A549 (cell line): ENCODE results near the gene DCAF5. TPM values are rescaled to one million over a fixed set of nuclear protein-coding genes. Genes with fewer than 3 reads are reported as not detected.
A peak's percentile ranks its signal among the peaks of the same experiment; 100 is the strongest.

ENCODE experiments used
- ATAC-seq, 2 experiments: fragments of 200-7000 bp in 1 of 2; fragments of >200 bp in 1 of 2; cut with Nextera tagmentation in 1 of 2; cut with Tn5 transposase in 1 of 2; 3 replicates each; pipeline versions ENCODE4 v1.8.0 to v1.9.1; 2018 to 2020; ENCODE audit warnings: mild to moderate bottlenecking in 1 of 2, moderate library complexity in 1 of 2
- CTCF ChIA-PET: fragments of 300-600 bp; sonication (Branson Sonifier 250); formaldehyde crosslinking; extraction: SDS; loops from one replicate; lab custom pipeline; 2021; ENCODE audit warnings: antibody characterized with exemption, inconsistent platforms; lab: Yijun Ruan, JAX
- POLR2A ChIA-PET: fragments of 350-600 bp; formaldehyde crosslinking; extraction: SDS; loops from one replicate; lab custom pipeline; 2021; ENCODE audit warnings: antibody characterized with exemption, inconsistent platforms; lab: Yijun Ruan, JAX
- DNase-seq, 2 experiments: peaks; one replicate each; pipeline versions ENCODE4 v3.0.0 to v3.0.0-alpha.2; 2011 to 2016; ENCODE audit warnings: low read depth in 1 of 2, low spot score in 1 of 2
- FAIRE-seq: peaks from 2 replicates; lab custom pipeline; 2011; peaks lifted over from hg19 to GRCh38; lab: Jason Lieb, UNC
- H3K27ac ChIP-seq, 2 experiments: fragments of >200 bp; sonication (Bioruptor Twin); formaldehyde crosslinking; 3 replicates each; pipeline ENCODE4 v1.5.1; 2016 to 2017
- H3K4me1 ChIP-seq: fragments of >200 bp; sonication (Bioruptor Twin); formaldehyde crosslinking; 3 replicates; pipeline ENCODE4 v1.6.1; 2016
- H3K4me2 ChIP-seq: fragments of >200 bp; sonication (Bioruptor Twin); formaldehyde crosslinking; 3 replicates; pipeline ENCODE4 v1.6.1; 2016
- H3K4me3 ChIP-seq: fragments of >200 bp; sonication (Bioruptor Twin); formaldehyde crosslinking; 3 replicates; pipeline ENCODE4 v1.5.1; 2016
- H3K9me3 ChIP-seq: fragments of >200 bp; sonication (Bioruptor Twin); formaldehyde crosslinking; 3 replicates; pipeline ENCODE4 v1.6.1; 2016
- BHLHE40 ChIP-seq: IDR thresholded peaks from 2 replicates; pipeline ENCODE4 v1.6.1; 2012; ENCODE audit warnings: low read depth, low read length, inconsistent platforms
- CBX8 ChIP-seq: fragments of 200-600 bp; sonication (generic); IDR thresholded peaks from 2 replicates; pipeline ENCODE4 v1.6.1; 2016
- CEBPB ChIP-seq, 2 experiments: fragments of >200 bp in 1 of 2; sonication (Bioruptor Twin) in 1 of 2; formaldehyde crosslinking in 1 of 2; IDR thresholded peaks; 2 replicates each; pipeline ENCODE4 v1.6.1; 2012 to 2016
- CTCF ChIP-seq: fragments of >200 bp; sonication (Bioruptor Twin); formaldehyde crosslinking; IDR thresholded peaks from 3 replicates; pipeline ENCODE4 v1.5.1; 2016
- E2F6 ChIP-seq: IDR thresholded peaks from 2 replicates; pipeline ENCODE4 v1.6.1; 2012; ENCODE audit warnings: low read depth, borderline replicate concordance
- EHMT2 ChIP-seq: fragments of 200-600 bp; sonication (generic); IDR thresholded peaks from 2 replicates; pipeline ENCODE4 v1.6.1; 2016; ENCODE audit warnings: antibody characterized with exemption, low read depth, mild to moderate bottlenecking, moderate library complexity
- EP300 ChIP-seq, 2 experiments: fragments of >200 bp; sonication (Bioruptor Twin); formaldehyde crosslinking; IDR thresholded peaks; 2 replicates in 1 of 2; 3 replicates in 1 of 2; pipeline ENCODE4 v1.6.1; 2016 to 2017
- ESRRA ChIP-seq: fragments of 150-350 bp; IDR thresholded peaks from 2 replicates; pipeline ENCODE4 v1.6.1; 2014; ENCODE audit warnings: mild to moderate bottlenecking, low read length, borderline replicate concordance
- FOXS1 ChIP-seq: fragments of 250-450 bp; sonication (Bioruptor Pico); IDR thresholded peaks from 2 replicates; pipeline ENCODE4 v1.5.0; 2020; ENCODE audit warnings: mild to moderate bottlenecking, moderate library complexity
- GATA3 ChIP-seq: IDR thresholded peaks from 2 replicates; pipeline ENCODE4 v1.6.1; 2012; ENCODE audit warnings: borderline replicate concordance
- HEYL ChIP-seq: fragments of 250-450 bp; sonication (Bioruptor Pico); IDR thresholded peaks from 2 replicates; pipeline ENCODE4 v1.8.0; 2021; ENCODE audit warnings: mild to moderate bottlenecking, moderate library complexity
- MAFK ChIP-seq: fragments of 450-650 bp; IDR thresholded peaks from 2 replicates; pipeline ENCODE4 v1.6.1; 2014; ENCODE audit not compliant: partially characterized antibody
- NPAS2 ChIP-seq: fragments of 250-450 bp; sonication (Bioruptor Pico); IDR thresholded peaks from 2 replicates; pipeline ENCODE4 v1.8.0; 2022; ENCODE audit warnings: mild to moderate bottlenecking, moderate library complexity, borderline replicate concordance
- NR3C1 ChIP-seq: fragments of >200 bp; sonication (Bioruptor Twin); formaldehyde crosslinking; IDR thresholded peaks from 3 replicates; pipeline ENCODE4 v1.6.1; 2017
- PHF8 ChIP-seq: fragments of 200-600 bp; sonication (generic); IDR thresholded peaks from 2 replicates; pipeline ENCODE4 v1.6.1; 2016; ENCODE audit warnings: low read depth, mild to moderate bottlenecking, antibody characterized with exemption, moderate library complexity, borderline replicate concordance
- POLR2AphosphoS2 ChIP-seq: conservative IDR thresholded peaks from 2 replicates; pipeline ENCODE4 v1.6.1; 2012; ENCODE audit warnings: low read length, improper control_type of control experiment, inconsistent platforms
- RAD21 ChIP-seq, 2 experiments: fragments of >200 bp in 1 of 2; sonication (Bioruptor Twin) in 1 of 2; formaldehyde crosslinking in 1 of 2; IDR thresholded peaks in 1 of 2; conservative IDR thresholded peaks in 1 of 2; 2 replicates in 1 of 2; 3 replicates in 1 of 2; pipeline ENCODE4 v1.6.1; 2012 to 2018; ENCODE audit warnings: inconsistent platforms in 1 of 2
- RARB ChIP-seq: fragments of 250-450 bp; sonication (Bioruptor Pico); IDR thresholded peaks from 2 replicates; pipeline ENCODE4 v1.8.0; 2021; ENCODE audit warnings: mild to moderate bottlenecking, moderate library complexity
- RCOR1 ChIP-seq: fragments of 150-350 bp; IDR thresholded peaks from 2 replicates; pipeline ENCODE4 v1.6.1; 2014; ENCODE audit warnings: antibody characterized with exemption, low read length, low read depth
- RNF2 ChIP-seq: fragments of 200-600 bp; sonication (generic); IDR thresholded peaks from 2 replicates; pipeline ENCODE4 v1.6.1; 2016; ENCODE audit warnings: low read depth, mild to moderate bottlenecking, antibody characterized with exemption, moderate library complexity, borderline replicate concordance
- SMC3 ChIP-seq: fragments of >200 bp; sonication (Bioruptor Twin); formaldehyde crosslinking; IDR thresholded peaks from 3 replicates; pipeline ENCODE4 v1.6.1; 2018; ENCODE audit warnings: inconsistent platforms
- ZC3H11A ChIP-seq: fragments of 450-650 bp; IDR thresholded peaks from 2 replicates; pipeline ENCODE4 v1.6.1; 2014; ENCODE audit warnings: antibody characterized with exemption, mild to moderate bottlenecking
- ZNF302 ChIP-seq: fragments of 250-450 bp; sonication (Bioruptor Pico); IDR thresholded peaks from 2 replicates; pipeline ENCODE4 v1.9.0; 2021; ENCODE audit warnings: inconsistent platforms, mild to moderate bottlenecking, moderate library complexity
- WGBS: methylation state at CpG from one replicate; pipeline ENCODE4 v1.1.6; 2017; ENCODE audit errors: missing lambda C conversion rate; 5-methylcytosine and 5-hydroxymethylcytosine counted together
- polyA plus RNA-seq, 4 experiments: library from polyadenylated mRNA; depleted of rRNA in 3 of 4; stranded (reverse); fragments of >200 nt; fragmentation: RNase III in 1 of 4; extraction: RNeasy Plus Mini Kit Qiagen cat#74134 plus additional on column Dnase treatment in 1 of 4; gene quantifications; 2 replicates in 3 of 4; 3 replicates in 1 of 4; pipeline ENCODE4 v1.2.3, GENCODE V29; 2011 to 2017
- TF ChIP-seq, protein P1 (sequence below): fragments of >200 bp; sonication (Bioruptor Twin); formaldehyde crosslinking; IDR thresholded peaks from 2 replicates; pipeline ENCODE4 v1.6.1; 2016
- TF ChIP-seq, protein P2 (sequence below): fragments of 200-600 bp; sonication (generic); IDR thresholded peaks from 2 replicates; pipeline ENCODE4 v1.6.1; 2016; ENCODE audit warnings: antibody characterized with exemption, mild to moderate bottlenecking, moderate library complexity

The DCAF5 gene
- polyA plus RNA-seq, 2 of the 4 experiments (the other 2 are of a cell fraction) = 14.3 to 23.7 TPM

- Histone ChIP-seq H3K27ac (peak overlapping the region in 1 of 2 experiments; percentile 67; a peak in 1 of 6 replicates), H3K9me3 (no peaks in the 10 kb centered on the region), H3K4me3 (no peak overlapping the region), H3K4me2 (no peak overlapping the region), H3K4me1 (peaks cover 20% of the 10 kb centered on the region)
- ChIA-PET CTCF (interaction anchor here (1.4 to 7.6 kb wide), 6 partner anchors 14 to 140 kb away, joined by 4 to 48 read pairs (median 8); no protein-coding TSS in a partner anchor), POLR2A (interaction anchor here (0.5 kb wide), 1 partner anchor 45 kb away, joined by 3 read pairs; no protein-coding TSS in a partner anchor)
- TF ChIP-seq CEBPB (IDR thresholded peaks at IDR 0.05) (no peak), NPAS2 (no peak), MAFK (no peak), ZNF302 (no peak), FOXS1 (CRISPR knock-in tag) (no peak), CBX8 (no peak), RARB (CRISPR knock-in tag) (no peak), ZC3H11A (no peak), E2F6 (no peak), EP300 (IDR thresholded peaks at IDR 0.05) (no peak), HEYL (CRISPR knock-in tag) (no peak), BHLHE40 (no peak), RNF2 (no peak), PHF8 (no peak), EHMT2 (no peak), POLR2AphosphoS2 (no peak), GATA3 (no peak), NR3C1 (no peak)
- TF ChIP-seq, protein P1, sequence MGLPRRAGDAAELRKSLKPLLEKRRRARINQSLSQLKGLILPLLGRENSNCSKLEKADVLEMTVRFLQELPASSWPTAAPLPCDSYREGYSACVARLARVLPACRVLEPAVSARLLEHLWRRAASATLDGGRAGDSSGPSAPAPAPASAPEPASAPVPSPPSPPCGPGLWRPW = no peak
- TF ChIP-seq, protein P2, sequence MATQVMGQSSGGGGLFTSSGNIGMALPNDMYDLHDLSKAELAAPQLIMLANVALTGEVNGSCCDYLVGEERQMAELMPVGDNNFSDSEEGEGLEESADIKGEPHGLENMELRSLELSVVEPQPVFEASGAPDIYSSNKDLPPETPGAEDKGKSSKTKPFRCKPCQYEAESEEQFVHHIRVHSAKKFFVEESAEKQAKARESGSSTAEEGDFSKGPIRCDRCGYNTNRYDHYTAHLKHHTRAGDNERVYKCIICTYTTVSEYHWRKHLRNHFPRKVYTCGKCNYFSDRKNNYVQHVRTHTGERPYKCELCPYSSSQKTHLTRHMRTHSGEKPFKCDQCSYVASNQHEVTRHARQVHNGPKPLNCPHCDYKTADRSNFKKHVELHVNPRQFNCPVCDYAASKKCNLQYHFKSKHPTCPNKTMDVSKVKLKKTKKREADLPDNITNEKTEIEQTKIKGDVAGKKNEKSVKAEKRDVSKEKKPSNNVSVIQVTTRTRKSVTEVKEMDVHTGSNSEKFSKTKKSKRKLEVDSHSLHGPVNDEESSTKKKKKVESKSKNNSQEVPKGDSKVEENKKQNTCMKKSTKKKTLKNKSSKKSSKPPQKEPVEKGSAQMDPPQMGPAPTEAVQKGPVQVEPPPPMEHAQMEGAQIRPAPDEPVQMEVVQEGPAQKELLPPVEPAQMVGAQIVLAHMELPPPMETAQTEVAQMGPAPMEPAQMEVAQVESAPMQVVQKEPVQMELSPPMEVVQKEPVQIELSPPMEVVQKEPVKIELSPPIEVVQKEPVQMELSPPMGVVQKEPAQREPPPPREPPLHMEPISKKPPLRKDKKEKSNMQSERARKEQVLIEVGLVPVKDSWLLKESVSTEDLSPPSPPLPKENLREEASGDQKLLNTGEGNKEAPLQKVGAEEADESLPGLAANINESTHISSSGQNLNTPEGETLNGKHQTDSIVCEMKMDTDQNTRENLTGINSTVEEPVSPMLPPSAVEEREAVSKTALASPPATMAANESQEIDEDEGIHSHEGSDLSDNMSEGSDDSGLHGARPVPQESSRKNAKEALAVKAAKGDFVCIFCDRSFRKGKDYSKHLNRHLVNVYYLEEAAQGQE = no peak
- ATAC-seq = no peak
- DNase-seq = no peak
- WGBS = 82% methylated on average over 10 of the region's 10 CpGs
- no peak for FAIRE-seq
These were observed 149.3 kb downstream of the DCAF5 start for GRCh38 chr14:69003626-69004025.

- POLR2A ChIA-PET = no interaction called here
- Histone ChIP-seq H3K9me3 (no peaks in the 10 kb centered on the region), H3K27ac (no peak overlapping the region), H3K4me2 (no peak overlapping the region), H3K4me3 (no peak overlapping the region), H3K4me1 (peaks cover 18% of the 10 kb centered on the region)
- peak; percentile 70 to 89; a peak in 5 of 6 replicates for ATAC-seq
- TF ChIP-seq CTCF (peak; percentile 31; the same call in 2 of the 3 replicates), RAD21 (conservative IDR thresholded peaks at IDR 0.05 in 1 of 2, IDR thresholded peaks at IDR 0.05 in 1 of 2) (peak; percentile 38 to 51; a peak in 3 of 5 replicates), ESRRA (no peak), RCOR1 (no peak), SMC3 (0 out of 3 replicates have a peak, but pooled peaks have one; percentile 48)
- DNase-seq = peak; percentile 51 to 75
- WGBS = 64% methylated on average over 3 of the region's 3 CpGs
- FAIRE-seq = peak; percentile 65
- CTCF ChIA-PET = interaction anchor here (0.6 to 7.6 kb wide), 8 partner anchors 11 to 720 kb away, joined by 3 to 48 read pairs (median 6); no protein-coding TSS in a partner anchor
These were observed 150.8 kb downstream of the DCAF5 start for GRCh38 chr14:69002069-69002468.
